ENCODE measurements around the gene AUTS2.

DNA sequence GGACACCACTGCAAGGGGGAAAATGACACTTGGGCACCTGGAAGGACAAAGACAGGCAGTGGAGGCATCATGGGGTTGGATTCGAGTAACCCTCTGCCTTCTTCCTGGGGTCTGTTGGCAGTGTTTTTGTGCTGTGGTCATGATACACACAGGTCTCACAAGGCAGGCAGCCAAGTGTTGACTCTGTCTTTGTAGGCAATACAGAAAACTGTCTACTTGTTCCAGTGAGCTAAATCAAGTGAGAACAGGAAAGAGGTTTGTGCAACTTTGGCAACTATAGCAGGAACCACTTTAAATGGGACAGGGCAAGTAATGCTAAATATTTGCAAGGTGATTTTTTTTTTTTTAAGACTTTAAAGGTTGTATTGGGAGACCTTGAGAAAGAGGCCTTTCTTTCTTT, 955.1 kb downstream of the AUTS2 start:
- TF ChIP-seq, protein P1, sequence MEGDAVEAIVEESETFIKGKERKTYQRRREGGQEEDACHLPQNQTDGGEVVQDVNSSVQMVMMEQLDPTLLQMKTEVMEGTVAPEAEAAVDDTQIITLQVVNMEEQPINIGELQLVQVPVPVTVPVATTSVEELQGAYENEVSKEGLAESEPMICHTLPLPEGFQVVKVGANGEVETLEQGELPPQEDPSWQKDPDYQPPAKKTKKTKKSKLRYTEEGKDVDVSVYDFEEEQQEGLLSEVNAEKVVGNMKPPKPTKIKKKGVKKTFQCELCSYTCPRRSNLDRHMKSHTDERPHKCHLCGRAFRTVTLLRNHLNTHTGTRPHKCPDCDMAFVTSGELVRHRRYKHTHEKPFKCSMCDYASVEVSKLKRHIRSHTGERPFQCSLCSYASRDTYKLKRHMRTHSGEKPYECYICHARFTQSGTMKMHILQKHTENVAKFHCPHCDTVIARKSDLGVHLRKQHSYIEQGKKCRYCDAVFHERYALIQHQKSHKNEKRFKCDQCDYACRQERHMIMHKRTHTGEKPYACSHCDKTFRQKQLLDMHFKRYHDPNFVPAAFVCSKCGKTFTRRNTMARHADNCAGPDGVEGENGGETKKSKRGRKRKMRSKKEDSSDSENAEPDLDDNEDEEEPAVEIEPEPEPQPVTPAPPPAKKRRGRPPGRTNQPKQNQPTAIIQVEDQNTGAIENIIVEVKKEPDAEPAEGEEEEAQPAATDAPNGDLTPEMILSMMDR (IDR thresholded peaks at IDR 0.05; ENCODE audit: poor library complexity, severe bottlenecking): no peak
- TF ChIP-seq POLR2AphosphoS5 (IDR thresholded peaks at IDR 0.05) (no peak), EZH2 (IDR thresholded peaks at IDR 0.05; ENCODE audit: borderline replicate concordance, insufficient read depth, low read length, poor library complexity, severe bottlenecking) (no peak)
